HK-2 (cell line): Measurements from ENCODE around the gene CNTN2.

Experiments used
- DNase-seq: peaks from one replicate; pipeline ENCODE4 v3.0.0-alpha.2; 2018; ENCODE audit not compliant: unreplicated experiment

CNTN2 gene

DNA sequence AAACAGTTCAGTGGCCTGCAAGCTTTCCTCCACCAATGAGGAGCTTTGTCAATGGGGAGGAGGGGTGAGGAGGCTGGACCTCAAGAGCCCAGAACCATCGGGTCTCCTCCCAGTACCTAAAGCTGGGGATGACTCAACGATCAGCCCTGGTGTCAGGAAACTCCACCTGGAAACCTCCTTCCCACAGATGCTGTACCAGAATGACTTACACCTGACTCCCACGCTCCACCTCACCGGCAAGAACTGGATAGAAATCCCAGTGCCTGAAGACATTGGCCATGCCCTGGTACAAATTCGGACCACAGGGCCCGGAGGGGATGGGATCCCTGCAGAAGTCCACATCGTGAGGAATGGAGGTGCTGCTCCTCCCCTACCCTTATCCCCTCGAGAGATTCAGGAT is 29.9 kb downstream of the CNTN2 start:
- no peak for DNase-seq

DNA sequence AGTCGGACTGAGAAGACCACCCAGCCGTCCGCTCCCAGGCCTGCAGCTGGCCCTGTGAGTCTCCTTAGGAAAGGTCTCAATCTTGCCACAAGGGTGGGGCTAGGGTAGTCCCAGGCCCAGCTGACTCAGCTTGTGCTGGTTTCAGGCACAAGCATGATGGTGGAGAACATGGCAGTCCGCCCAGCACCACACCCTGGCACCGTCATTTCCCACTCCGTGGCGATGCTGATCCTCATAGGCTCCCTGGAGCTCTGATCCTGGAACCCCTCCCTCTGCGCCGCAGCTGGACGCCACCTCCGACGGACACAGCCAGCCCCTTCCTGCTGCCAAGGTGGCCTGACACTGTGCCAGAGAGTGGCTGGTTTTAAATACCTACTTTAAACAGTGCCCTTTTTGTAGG is 30.5 kb downstream of the CNTN2 start:
- no peak for DNase-seq

DNA sequence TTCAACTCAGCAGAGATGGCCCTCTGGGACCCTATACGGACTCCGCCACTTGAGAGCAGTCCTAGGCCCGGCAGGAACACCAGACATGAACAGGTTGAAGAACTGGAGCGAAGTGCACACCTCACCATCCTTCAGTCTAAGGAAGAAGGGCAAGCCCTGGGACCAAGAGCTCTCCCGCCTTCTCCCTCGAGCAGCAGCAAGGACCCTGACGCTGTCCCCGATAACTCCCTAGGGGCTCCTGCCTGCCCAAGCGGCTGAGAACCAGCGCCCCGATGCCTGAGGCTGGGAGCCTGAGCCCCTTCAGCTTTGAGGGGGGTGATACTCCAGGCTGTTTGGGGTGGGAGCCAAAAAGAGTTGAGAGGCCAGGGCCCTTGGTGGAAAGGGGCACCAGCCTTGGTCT is 31.1 kb downstream of the CNTN2 start:
- DNase-seq = no peak

DNA sequence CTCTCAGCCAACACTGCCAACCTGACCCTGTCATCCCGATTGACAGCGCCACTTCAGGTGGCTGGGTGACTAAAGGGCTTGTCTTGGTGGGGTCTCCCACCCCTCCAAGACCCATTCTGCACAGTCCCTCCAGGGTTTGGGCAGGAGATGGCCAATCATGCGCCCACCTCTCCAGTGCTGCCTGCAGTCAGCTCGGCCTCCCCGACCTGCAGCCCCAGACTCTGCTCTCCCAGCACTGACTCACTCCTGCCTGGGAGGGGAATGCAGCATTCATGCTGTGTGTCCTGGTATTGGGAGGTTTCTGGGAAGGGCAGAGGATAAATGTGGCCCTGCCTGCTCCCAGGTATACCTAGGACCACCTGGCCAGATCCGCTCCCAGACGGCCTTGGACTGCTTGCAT is 31.5 kb downstream of the CNTN2 start:
- no peak for DNase-seq

DNA sequence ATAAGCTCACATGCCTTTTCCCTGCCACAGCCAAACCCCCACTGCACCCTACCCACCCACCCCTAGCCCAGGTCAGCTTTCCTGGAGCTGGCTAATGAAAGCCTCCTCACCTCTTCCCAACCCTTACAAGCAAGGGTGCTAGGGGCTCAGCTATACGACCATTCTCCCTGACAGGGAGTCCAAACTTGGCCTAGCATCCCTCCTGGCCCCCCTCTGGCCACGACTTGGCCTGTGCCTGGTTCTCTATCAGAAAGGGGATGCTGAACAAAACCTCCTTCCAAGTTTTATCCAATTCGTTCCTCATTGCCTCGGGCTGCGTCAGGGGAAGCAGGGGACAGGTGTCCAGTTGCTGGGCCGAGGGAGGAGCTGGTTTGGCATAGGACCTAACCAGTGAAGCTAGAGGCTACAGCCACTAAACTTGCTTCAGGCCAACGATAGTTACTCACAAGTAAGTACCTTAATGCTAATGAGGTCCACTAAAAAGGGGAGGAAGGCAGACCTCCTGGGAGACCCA is 32.7 kb downstream of the CNTN2 start:
- DNase-seq = no peak

DNA sequence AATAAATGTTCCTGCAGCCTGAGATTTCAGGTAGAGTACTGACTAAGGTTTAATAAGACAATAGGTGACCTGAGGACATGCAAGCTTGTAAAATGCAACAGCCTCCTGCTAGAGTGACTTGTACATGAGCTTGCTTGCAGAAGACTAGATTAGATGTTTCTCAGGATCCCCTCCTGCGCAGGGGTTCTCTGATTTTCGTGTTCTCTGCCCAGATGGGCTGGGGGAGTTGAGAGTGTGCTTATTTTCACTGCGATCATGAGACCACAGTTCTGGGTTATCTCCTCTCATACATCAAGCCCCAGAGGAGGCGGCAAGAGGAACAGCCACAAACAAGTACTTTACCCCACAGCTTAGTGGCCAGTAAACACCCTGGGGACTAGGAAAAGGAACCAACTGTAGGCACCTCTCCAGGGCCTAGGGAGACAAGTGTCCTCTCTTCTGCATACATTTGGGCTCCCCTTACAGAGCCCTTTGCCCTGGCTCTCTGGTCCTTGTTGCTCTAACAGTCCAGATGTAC is 33.3 kb downstream of the CNTN2 start:
- DNase-seq = no peak

DNA sequence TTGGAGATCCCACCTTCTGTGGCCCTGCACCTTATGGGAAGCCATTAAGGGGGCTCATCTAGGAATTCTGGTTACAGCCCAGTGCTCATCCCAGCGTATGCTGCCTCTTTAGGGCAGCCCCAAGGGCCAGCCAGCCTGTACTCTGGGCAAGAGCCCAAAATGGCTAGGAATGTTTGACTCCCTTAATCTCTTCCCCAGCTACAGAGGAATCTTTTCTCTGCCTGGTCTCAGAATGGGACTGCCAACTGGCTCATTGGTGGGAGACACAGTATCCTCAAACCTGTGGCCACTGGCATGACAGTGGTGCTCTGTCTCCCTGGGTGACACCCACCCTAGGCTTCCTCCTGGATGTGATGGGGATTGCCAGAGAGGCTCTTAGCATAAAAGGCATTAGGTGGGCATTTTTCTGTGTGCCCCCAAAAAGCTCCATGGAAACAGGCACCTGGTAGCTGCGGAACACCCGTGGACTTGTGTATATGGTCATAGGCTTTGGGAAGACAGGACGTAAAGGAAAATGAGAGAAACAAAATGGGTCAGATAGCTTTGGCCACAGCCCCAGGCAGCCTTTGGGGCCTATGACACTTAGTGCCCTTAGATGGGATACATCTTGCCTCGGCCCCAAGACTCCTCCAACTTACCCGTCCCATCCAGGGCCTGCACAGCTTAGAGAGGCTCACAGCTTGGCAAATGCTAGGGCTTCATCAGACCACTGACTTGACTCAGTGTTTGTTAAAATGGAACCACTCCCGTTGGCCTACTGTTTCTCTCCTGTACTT is 34.3 kb downstream of the CNTN2 start:
- no peak for DNase-seq

DNA sequence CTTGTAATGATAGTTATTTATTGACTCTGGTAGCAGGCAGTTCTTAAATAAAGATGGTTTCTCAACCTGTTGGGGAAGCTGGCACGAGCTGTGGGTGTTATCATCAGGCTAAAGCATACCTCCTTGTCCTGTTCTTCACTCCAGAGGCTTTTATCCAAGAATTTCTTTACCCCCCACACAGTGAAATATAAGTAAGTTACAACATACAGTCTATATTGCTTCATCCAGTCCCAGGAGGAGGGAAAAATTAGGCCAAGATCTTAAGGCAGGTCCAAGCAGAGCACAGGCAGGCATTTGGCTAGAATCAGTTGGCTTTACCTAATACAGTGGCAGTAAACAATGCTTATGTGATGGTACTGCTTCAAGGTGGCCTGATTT is 34.9 kb downstream of the CNTN2 start:
- DNase-seq = no peak

DNA sequence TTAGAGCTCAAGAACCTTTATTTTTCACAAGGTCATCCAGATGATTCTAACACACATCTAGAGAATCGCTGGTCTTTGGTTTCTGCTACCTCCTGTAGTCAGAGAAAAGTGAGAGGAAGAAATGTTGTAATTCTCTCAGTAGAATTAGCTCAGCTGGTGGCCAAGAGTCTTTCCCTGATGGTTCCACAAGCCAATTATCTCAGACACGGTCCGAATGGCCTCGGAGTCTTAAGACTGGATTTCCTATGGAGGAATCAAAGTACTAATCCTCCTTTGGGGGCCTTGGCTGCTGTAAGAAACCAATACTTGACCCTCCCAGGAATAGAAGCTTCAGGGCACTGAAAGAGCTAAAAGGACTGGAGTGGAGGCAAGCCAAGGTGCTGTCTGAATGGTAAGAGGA is 39.4 kb downstream of the CNTN2 start:
- no peak for DNase-seq

DNA sequence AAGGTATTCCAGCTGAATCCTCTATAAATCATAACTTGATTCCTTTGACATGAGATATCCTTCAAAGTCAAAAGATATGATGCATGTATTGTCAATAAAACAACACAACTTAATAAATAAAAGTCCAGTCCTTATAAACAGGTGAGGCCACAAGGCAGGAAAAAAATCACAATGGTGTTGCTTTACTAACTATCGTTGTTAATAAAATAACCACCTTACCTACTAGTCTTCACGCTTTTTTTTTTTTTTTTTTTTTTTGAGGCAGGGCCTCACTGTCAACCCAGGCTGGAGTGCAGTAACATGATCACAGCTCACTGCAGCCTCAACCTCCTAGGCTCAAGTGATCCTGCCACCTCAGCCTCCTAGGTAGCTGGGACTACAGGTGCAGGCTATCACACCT is 41.3 kb downstream of the CNTN2 start, which contains the start of gene TMEM81:
TMEM81 (minus strand) TSS at position 101 of the 400 bp plus-strand sequence. CDS start 140 bp downstream, outside the sequence.
- DNase-seq = no peak

DNA sequence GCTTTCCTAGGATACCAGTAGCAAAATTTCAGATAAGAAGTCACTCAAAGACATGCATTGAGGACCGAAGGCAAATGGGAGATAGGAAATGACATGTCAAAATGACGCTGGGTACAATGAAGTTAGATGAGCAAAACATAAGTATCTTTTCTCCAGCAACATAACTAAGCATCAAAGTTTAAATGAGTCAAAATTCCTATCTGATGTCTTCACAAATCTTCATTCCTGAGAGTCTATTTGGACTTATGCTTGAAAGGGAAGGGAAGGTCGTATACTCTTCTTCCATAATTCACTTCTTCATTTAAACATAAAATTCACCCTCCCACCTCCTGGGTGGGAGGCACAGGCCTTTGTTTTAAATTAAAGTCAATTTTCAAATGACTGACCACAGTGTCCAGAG is 45.3 kb downstream of the CNTN2 start:
- no peak for DNase-seq

DNA sequence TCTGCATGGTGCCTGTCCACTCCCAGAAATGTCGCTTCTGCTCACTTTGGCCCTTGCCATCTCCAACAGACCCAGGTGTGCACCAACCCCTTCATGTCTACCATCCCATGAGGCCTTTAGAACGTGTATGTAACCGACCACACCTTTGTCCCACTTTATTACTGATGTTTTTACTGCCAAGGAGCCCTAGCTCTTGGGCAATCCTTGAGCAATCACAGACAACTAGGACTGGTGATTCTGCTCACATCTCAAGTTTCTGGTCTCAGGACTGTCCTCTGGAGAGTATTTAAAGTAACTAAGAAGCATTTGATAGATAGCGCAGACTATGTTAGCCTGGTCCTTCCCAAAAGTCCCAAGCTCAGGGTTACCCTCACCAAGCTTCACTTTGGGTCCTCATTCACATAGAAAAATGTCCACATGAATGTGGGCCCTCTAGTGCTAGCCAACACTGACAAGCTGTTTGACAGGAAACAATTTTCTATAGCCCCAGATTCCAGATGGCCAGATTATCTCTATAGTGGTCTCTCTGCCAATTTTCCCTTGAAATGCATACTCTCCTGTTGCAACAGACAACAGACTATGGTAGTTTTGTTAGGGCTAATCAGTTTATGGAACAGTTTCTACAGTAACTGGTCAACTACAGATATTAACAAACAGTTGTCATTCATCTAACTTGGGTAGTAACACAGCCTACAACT is 48.2 kb downstream of the CNTN2 start:
- DNase-seq = no peak

DNA sequence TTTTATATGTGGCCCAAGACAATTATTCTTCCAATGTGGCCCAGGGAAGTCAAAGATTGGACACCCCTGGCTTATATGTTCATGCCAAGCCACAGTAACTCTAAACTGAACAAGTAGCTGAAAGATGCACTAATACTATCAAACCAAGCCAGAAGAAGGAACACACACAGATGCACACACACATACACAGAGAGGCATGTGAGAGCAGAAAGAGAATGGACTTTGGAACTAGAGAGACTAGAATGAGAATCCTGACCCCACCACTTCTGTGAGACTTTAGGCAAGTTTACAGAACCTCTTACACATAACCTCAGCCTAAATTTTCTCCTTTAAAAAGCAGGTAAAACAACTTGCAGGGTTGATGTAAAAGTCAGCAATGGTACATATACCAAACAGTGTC is 52.4 kb downstream of the CNTN2 start:
- DNase-seq = no peak

DNA sequence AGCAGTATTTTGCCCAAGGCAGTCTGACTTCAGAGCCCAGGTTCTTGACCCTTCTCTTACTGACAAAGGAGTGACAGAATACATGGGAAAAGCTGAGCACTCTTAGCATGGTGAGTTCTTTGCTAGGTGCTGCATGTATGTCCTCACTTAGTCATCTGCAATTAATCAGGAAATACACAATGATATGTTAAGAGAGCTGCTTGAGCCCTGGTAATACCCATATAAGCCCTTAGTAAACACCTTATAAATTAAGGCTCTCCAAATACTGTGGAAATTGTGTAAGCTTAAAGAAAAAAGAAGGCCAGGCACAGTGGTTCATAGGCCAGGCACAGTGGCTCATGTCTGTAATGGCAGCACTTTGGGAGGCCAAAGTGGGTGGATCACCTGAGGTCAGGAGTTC is 55.2 kb downstream of the CNTN2 start:
- DNase-seq = no peak

DNA sequence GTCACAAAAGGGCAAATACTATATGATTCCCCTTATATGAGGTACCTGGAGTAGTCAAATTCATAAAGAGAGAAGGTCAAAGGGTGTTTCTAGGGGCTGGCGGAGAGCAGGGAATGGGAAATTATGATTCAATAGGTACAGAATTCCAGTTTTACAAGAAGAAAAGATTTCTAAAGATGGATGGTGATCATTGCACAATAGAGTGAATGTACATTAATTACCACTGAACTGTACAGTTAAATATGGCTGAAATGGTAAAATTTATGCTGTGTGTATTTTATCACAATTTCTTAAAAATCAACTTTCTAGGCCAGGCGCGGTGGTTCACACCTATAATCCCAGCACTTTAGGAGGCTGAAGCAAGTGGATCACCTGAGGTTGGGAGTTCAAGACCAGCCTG is 59.4 kb downstream of the CNTN2 start:
- no peak for DNase-seq

DNA sequence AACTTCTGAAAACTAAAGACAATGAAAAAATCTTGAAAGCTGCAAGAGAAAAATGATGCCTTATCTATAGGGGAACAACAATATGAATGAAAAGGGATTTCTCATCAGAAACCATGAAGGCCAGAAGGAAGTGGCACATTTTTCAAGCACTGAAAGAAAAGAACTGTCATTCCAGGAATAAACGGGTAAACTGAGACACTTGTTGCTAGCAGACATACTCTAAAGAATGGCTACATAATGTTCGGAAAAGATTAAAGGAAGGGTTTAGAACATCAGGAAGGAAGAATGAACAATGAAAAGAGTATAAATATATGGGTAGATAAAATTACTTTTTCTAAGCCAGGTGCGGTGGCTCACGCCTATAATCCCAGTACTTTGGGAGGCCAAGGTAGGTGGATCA is 64.3 kb downstream of the CNTN2 start:
- DNase-seq = no peak

DNA sequence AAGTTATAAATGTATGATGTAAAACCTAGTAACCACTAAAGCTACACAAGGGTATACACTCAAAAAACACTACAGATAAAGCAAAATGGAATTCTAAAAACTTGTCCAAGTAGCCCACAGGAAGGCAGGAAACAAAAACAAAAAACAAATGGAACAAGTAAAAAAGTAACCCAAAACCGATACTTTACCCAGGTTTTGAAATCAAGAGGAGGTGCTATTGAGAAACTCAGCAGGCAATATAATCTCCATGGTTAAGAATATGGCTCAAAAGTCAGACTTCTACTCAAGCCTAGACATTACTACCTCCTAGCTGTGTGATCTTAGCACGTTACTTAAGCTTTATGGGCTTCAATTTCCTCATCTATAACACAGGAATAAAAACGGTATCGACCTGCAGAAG is 65.5 kb downstream of the CNTN2 start:
- DNase-seq = no peak

DNA sequence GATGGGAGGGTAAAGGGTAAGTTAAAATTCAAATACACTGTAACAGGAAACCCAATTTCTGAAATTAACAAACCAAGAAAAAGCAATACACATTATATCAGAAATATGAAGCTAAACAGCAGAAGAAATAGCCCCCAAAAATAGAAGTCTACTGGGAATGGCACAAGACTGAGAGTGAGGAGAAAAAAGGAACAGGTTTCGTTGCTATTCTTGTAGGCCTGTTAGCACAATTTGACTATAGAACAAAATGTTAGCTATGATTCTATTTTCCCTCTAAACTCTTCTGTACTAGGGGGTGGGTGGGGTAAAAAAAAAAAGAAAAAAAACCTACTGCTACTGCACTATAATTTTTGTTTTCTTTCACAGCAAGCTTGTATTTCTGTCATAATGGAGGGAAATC is 66.3 kb downstream of the CNTN2 start:
- no peak for DNase-seq

DNA sequence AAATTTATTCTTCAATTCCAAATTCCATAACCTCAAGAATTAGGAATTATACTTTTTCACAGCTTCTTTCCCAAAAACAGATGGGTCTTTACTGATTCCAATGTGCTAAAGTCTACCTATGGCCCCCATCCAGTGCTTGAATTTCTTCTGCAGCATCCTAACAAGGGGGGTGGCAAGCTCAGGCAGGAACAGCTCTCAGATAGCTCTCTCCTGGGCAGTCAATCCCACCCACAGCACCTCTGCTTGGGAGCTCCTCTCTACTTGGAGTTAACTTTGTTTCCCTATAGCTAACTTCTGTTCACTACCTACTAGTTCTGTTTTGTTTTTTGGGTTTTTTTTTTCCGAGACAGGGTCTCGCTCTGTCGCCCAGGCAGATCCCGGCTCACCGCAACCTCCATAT is 66.7 kb downstream of the CNTN2 start:
- no peak for DNase-seq

DNA sequence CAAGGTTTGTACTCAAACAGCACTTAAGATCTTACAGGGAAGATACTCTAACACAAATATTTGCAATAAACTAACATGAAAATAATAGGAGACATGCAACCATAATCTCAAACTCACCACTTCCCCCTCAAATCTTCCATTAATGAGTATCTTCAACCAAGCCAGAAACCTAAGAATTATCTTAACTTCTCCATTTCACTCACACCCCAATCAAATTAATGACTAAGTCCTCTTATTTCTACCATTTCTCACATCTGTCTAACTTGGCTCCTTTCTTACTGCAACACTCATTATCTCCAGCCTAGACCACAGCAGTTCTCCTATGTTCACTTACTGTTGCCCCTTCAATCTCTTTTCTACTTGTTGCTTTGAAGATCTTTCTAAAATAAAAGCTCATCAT is 68.3 kb downstream of the CNTN2 start:
- DNase-seq = no peak

DNA sequence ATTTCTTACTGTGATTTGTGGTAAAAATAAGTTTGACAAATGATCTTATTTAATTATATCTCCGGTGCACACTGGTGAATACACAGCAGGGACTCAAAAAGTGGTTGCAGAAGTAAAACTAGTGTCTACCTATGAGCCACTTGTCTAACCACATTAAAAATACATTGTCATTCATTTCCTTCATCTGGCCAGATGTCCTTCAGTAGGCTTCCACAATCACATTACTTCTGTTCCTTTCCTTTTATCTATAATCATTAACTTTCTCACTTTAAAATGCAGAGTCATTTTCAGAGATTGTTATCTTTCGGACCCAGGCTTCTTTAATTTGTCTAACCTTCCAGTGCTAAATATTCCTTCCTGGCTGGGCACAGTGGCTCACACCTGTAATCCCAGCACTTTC is 75.7 kb downstream of the CNTN2 start:
- DNase-seq = no peak

DNA sequence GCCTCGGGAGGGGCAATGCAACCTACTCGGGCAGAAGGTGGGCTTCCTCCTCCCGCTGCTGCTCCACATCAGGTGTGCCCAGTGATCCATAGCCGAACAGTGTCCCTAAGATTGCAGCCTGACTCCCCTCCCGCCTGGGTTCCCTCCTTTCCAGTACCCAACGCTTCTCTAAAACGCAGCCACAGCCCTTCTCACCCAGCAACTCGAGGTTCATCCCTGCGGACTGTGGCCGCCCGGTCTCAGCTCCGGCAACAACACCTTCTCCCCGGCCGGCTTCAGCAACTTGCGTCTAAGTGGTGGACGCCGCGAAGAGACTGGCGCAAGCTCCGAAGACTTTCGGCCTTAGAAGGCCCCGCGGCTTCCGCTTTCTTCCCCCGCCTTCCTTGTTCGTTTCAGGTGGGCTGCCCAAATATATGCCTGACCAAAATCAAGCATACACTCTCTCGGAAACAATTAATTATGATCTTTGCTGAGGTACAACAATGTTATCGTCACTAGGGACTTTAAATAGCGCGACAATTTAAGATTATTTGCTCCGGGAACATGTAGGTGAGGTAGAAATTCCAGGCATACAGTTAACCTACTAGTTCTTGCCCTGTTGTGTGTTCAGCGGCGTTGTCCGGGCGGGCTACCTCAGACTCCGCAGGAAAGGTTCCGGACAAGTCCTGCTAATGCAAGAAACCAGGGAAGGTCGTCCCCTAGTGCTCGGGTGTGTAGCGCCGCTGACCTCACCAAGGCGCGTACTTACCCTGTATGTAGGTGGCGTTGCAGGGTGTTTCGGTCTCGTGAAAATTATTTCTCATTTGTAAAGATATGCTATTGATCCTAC is 78.9 kb downstream of the CNTN2 start, which contains the start of gene RBBP5:
RBBP5 (minus strand) TSS at position 319 of the 829 bp plus-strand sequence; CDS start at position 214, 105 bp downstream.
- peak; percentile 98 for DNase-seq
